Measurements from ENCODE around the gene CHAF1B.
"Not testable (repeated sequence)": the region's sequence is repeated elsewhere in the genome, so short reads cannot be mapped to it uniquely, and the experiment has no call there.

Gene CHAF1B

DNA sequence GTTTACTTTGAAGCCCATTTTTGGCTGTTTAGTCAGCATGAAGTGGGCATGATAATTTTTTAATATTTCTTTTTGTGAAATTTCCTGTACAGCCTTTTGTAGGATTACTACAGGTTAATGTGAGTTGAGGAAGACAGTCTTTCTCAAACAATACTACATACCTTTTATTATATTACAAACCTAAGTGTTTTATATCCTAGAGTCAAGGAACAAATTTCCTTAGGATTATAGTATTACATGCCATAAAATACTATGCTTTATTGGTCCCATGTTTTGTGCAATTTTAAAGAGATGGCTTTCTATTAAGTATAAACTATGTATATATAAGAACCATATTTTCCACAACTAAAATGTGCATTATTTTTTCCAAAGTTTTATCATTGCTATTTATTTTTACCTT, 9.2 kb upstream of the CHAF1B start:
- DNase-seq (no peak), ATAC-seq (replicated peaks) (no peak)
- Mint-ChIP-seq H3K4me3 (no peak overlapping the region), H3K27ac (no peak overlapping the region), H3K4me1 (ENCODE audit: low read depth in 2 of 2) (no peaks in the 10 kb centered on the region), H3K36me3 (ENCODE audit: insufficient read depth) (peaks cover 62% of the 10 kb centered on the region), H3K27me3 (no peaks in the 10 kb centered on the region), H3K9me3 (no peaks in the 10 kb centered on the region)

DNA sequence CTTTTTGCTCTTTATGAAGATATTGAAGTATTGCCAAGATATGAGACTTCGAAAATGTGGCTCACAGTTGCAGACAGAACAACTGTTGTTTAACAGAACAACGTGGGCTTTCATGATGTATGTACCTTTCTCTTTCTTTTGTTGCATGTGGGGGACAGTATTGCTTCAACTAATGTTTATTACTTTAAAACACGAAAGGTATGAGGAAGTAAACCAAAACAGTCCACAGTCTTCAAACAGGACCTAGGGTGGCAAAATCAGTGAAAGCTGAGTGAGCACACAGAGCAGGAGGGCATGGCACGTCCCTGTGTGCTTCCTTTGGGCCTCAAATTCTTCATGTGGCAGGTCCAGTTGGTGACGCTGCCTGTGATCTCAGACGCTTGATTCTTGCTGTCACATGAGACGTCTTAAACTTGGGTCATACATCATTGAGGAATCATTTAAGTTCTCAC, 7.8 kb upstream of the CHAF1B start:
- peaks cover 48% of the 10 kb centered on the region for H3K36me3 Mint-ChIP-seq (ENCODE audit: insufficient read depth)
- H3K9me3 Mint-ChIP-seq = no peaks in the 10 kb centered on the region
- no peak overlapping the region for H3K27ac Mint-ChIP-seq
- DNase-seq (no peak), ATAC-seq (replicated peaks) (no peak)
- H3K27me3 Mint-ChIP-seq = no peaks in the 10 kb centered on the region
- H3K4me3 Mint-ChIP-seq = no peak overlapping the region
- no peaks in the 10 kb centered on the region for H3K4me1 Mint-ChIP-seq (ENCODE audit: low read depth in 2 of 2)

DNA sequence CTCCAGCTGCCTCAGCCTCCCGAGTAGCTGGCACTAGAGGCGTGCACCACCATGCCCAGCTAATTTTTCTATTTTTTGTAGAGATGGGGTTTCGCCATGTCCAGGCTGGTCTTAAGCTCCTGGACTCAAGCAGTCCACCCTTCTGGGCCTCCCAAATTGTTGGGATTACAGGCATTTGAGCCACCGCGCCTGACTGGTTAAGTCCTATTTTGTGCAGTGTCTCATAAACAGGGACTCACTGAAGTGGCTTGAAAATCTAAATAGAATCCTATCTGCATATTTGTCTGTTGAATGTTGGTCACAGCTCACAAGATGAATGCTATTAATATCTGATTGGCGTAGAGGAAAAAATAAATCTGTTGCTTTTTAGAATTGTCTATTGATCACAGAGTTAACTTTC, 5.9 kb upstream of the CHAF1B start:
- Mint-ChIP-seq H3K27ac (peak overlapping the region in 1 of 2 donors; percentile 35), H3K9me3 (no peaks in the 10 kb centered on the region), H3K27me3 (no peaks in the 10 kb centered on the region), H3K4me3 (no peak overlapping the region), H3K36me3 (ENCODE audit: insufficient read depth) (peaks cover 35% of the 10 kb centered on the region), H3K4me1 (ENCODE audit: low read depth in 2 of 2) (no peaks in the 10 kb centered on the region)
- ATAC-seq (replicated peaks) (no peak), DNase-seq (no peak)

DNA sequence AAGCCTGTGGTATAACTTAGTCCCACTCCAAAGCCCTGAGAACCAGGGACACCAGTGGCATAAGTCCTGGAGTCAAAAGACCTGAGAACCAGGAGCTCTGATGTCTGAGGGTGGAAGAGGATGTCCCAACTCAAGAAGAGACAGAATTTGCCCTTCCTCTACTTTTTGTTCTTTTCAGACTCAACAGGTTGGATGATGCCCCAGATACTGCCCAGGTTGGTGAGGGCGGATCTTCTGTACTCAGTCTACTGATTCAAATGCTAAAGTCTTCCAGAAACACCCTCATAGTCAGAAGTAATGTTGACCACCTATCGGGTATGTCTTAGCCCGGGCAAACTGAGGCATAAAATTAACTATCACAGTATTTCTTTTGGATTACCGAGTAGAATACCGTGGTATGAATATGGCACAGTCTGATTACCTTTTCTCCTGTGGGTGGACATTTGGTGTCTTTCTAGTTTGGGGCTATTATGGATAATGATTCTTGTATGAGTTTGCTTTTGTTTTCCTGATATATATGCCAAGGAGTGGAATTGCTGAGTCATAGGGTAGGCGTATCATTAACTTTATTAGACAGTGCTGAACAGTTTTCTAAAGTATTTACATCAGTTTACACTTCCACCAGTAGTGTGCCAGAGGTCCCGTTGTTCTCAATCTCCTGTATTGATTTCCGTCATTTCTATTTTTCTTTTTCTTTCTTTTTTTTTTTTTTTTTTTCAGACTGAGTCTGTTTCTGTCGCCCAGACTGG, 3.2 kb upstream of the CHAF1B start:
- Mint-ChIP-seq H3K27ac (peak overlapping the region; percentile 10 to 60), H3K4me3 (no peak overlapping the region), H3K4me1 (ENCODE audit: low read depth in 2 of 2) (peaks cover 0 to 4% of the 10 kb centered on the region in 2 donors), H3K27me3 (no peaks in the 10 kb centered on the region), H3K36me3 (ENCODE audit: insufficient read depth) (peaks cover 14% of the 10 kb centered on the region), H3K9me3 (no peaks in the 10 kb centered on the region)
- no peak for ATAC-seq (replicated peaks)
- no peak for DNase-seq

DNA sequence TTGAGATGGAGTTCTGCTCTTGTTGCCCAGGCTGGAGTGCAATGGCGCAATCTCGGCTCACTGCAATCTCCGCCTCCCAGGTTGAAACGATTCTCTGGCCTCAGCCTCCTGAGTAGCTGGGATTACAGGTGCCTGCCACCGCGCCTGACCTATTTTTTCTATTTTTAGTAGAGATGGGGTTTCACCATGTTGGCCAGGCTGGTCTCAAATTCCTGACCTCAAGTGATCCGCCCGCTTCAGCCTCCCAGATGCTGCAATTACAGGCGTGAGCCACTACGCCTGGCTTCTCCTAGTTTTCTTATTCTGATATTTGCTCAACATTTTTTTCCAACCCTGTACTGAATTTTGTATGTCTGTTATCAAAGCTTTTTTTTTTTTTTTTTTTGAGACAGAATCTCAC, 2.5 kb upstream of the CHAF1B start:
- H3K4me3 Mint-ChIP-seq; H3K4me1 Mint-ChIP-seq (ENCODE audit: low read depth in 2 of 2); DNase-seq; H3K27me3 Mint-ChIP-seq; H3K9me3 Mint-ChIP-seq; ATAC-seq (replicated peaks): not testable (repeated sequence)
- peak overlapping the region in 1 of 2 donors; percentile 60 for H3K27ac Mint-ChIP-seq
- H3K36me3 Mint-ChIP-seq (ENCODE audit: insufficient read depth) = peaks cover 18% of the 10 kb centered on the region

DNA sequence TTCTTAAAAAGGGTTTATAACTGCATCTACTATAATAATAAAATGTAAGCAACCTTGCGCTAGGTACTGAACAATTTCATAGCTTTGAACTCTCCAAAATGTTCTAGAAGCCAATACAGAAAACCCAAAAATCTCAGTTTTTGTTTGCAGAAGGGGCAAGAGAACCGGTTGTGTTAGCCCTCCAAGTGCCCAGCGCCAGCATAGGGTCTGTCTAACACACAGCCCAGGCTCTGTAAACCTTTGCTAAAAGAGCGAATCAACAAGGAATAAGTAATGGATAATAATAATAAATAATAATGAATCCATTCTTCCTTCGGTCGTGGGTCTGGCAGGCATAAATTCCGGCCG, 333 bp upstream of the CHAF1B start:
- ATAC-seq (replicated peaks) = peak; percentile 5
- no peaks in the 10 kb centered on the region for H3K27me3 Mint-ChIP-seq
- no peak overlapping the region for H3K27ac Mint-ChIP-seq
- peak overlapping the region; percentile 29 to 44 for H3K4me3 Mint-ChIP-seq
- no peaks in the 10 kb centered on the region for H3K9me3 Mint-ChIP-seq
- no peak for DNase-seq
- H3K36me3 Mint-ChIP-seq (ENCODE audit: insufficient read depth) = peaks cover 8% of the 10 kb centered on the region
- H3K4me1 Mint-ChIP-seq (ENCODE audit: low read depth in 2 of 2) = peaks cover 0 to 4% of the 10 kb centered on the region in 2 donors

DNA sequence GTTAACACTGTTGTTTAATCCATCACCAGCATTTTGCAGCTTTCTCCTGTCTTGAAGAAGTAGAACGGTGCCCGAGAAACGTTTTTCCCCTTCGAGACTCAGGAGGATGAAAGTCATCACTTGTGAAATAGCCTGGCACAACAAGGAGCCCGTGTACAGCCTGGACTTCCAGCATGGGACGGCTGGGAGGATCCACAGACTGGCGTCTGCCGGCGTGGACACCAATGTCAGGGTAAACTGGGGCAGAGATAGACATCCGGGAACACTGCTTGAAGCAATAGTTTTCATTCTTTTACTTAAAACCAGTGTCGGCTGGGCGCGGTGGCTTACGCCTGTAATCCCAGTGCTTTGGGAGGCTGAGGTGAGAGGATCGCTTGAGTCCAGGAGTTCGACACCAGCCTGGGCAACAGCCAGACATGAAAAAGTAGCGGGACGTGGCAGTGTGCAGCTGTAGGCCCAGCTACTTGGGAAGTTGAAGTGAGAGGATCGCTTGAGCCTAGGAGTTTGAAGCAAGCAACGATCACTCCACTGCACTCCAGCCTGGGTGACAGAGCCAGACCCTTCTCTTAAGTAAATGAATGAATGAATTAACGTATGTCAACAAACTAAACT, 945 bp downstream of the CHAF1B start:
- Mint-ChIP-seq H3K36me3 (ENCODE audit: insufficient read depth) (peaks cover 8% of the 10 kb centered on the region), H3K27ac (no peak overlapping the region), H3K4me3 (peak overlapping the region; percentile 73 to 80), H3K9me3 (no peaks in the 10 kb centered on the region), H3K27me3 (no peaks in the 10 kb centered on the region), H3K4me1 (ENCODE audit: low read depth in 2 of 2) (peaks cover 0 to 4% of the 10 kb centered on the region in 2 donors)
- ATAC-seq (replicated peaks) (no peak), DNase-seq (no peak)

DNA sequence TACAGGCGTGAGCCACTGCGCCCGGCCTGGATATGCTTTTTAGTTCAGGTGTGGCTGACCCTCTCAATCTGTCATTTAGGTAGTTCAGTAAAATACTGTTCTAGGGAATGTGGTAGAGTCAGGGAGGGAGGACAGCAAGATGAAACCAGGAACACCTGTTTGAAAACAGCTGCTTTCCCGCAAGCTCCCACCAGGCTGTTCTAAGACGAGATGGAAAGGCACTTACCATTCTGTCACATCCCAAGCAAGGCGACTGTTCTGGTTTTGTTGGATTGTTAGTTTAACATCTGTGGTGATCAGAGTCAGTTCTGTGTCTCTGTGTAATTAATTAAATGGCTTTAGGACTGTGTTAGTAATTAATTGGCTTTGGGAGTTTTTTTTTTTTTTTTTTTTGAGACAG, 2.9 kb downstream of the CHAF1B start:
- DNase-seq = no peak
- Mint-ChIP-seq H3K9me3 (no peaks in the 10 kb centered on the region), H3K4me3 (no peak overlapping the region), H3K4me1 (ENCODE audit: low read depth in 2 of 2) (peaks cover 0 to 4% of the 10 kb centered on the region in 2 donors), H3K27ac (no peak overlapping the region), H3K27me3 (no peaks in the 10 kb centered on the region), H3K36me3 (ENCODE audit: insufficient read depth) (peaks cover 8% of the 10 kb centered on the region)
- no peak for ATAC-seq (replicated peaks)

DNA sequence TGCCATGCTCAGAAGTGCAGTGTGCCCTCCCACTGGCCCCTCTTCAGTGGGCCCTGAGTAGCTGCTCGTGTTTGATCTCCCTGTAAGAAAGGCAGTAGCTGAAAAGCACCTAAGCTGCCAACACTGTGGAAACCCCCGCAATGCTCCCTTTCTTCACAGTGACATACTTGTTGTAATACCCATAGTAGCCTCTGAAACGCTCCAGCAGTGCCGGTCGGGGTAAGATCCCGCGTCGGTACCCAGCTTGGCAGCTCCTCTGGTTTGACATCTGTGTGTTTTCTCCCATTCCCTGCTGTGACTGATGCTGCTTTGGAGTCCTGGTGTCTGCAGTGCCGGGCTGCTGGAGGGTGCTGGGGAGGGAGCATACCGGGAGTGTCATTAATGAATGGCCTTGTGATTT, 3.6 kb downstream of the CHAF1B start:
- DNase-seq = no peak
- Mint-ChIP-seq H3K27me3 (no peaks in the 10 kb centered on the region), H3K4me1 (ENCODE audit: low read depth in 2 of 2) (peaks cover 0 to 4% of the 10 kb centered on the region in 2 donors), H3K9me3 (no peaks in the 10 kb centered on the region), H3K4me3 (no peak overlapping the region), H3K36me3 (ENCODE audit: insufficient read depth) (peaks cover 4% of the 10 kb centered on the region), H3K27ac (no peak overlapping the region)
- no peak for ATAC-seq (replicated peaks)

DNA sequence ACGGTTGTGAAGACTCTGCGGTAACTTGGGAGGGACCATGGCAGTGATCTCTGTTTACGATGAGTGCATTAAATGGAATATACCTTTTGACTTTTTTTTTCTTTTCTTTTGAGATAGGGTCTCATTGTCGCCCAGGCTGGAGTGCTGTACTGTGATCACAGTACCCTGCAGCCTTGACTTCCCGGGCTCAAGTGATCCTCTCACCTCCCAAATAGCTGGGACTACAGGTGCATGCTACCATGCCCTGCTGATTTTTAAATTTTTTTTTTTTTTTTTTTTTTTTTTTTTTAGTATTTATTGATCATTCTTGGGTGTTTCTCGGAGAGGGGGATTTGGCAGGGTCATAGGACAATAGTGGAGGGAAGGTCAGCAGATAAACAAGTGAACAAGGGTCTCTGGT, 6.5 kb downstream of the CHAF1B start:
- H3K36me3 Mint-ChIP-seq (ENCODE audit: insufficient read depth); H3K27ac Mint-ChIP-seq; DNase-seq; H3K4me1 Mint-ChIP-seq (ENCODE audit: low read depth in 2 of 2); H3K27me3 Mint-ChIP-seq; H3K4me3 Mint-ChIP-seq; ATAC-seq (replicated peaks); H3K9me3 Mint-ChIP-seq: not testable (repeated sequence)

DNA sequence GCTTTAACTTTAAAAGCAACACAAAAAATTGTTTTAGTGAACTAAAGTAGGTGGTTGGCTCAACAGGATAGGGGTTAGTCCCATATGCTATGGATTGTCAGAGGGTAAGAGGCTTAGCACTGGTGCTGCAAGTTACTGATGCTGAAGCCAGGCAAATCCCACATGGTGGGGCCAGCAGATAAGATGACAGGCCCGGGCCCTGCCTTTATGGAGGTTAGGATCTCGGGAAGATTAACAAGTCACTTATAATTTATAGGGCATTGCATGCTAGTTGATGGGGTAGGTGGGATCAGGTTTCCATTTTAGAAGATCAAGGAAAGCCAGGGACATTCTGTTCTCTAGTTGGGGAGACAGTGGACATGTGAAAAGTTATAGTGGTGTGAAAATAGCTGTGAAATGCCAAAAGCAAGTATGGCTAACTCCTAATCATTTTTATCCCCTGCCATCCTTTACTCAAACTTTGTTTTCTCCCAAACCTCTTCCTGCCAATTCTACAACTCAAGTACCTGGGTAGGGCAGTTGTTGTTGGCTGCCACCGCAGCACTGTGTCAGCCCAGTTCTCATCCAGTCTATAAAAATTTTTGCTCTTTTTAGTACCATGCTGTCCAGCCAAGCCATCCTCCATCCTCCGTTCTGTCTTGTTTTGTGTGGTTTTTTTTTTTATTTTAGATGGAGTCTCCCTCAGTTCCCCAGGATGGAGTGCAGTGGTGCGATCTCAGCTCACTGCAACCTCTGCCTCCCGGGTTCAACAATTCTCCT, 10.3 kb downstream of the CHAF1B start:
- no peak for DNase-seq
- Mint-ChIP-seq H3K27me3 (no peaks in the 10 kb centered on the region), H3K4me3 (no peak overlapping the region), H3K36me3 (ENCODE audit: insufficient read depth) (peaks cover 12% of the 10 kb centered on the region), H3K4me1 (ENCODE audit: low read depth in 2 of 2) (no peaks in the 10 kb centered on the region), H3K9me3 (no peaks in the 10 kb centered on the region), H3K27ac (no peak overlapping the region)
- no peak for ATAC-seq (replicated peaks)

DNA sequence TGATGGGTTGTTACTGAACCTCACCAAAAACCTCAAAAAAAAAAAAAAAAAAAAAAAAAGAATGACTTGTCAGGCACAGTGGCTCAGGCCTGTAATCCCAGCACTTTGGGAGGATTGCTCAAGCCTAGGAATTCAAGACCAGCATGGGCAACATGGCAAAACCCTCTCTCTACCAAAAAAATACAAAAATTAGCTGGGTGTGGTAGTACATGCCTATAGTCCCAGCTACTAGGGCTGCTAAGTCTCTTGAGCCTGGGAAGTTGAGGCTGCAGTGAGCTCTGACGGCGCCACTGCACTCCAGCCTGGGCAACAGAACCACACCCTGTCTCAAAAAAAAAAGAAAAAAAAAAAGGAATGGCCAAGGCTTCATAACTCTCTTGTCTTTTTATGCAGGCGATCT, 11.1 kb downstream of the CHAF1B start:
- H3K9me3 Mint-ChIP-seq = no peaks in the 10 kb centered on the region
- no peak for DNase-seq
- no peak overlapping the region for H3K27ac Mint-ChIP-seq
- H3K36me3 Mint-ChIP-seq (ENCODE audit: insufficient read depth) = peaks cover 12% of the 10 kb centered on the region
- H3K4me3 Mint-ChIP-seq = no peak overlapping the region
- no peaks in the 10 kb centered on the region for H3K27me3 Mint-ChIP-seq
- no peaks in the 10 kb centered on the region for H3K4me1 Mint-ChIP-seq (ENCODE audit: low read depth in 2 of 2)
- ATAC-seq (replicated peaks) = no peak

DNA sequence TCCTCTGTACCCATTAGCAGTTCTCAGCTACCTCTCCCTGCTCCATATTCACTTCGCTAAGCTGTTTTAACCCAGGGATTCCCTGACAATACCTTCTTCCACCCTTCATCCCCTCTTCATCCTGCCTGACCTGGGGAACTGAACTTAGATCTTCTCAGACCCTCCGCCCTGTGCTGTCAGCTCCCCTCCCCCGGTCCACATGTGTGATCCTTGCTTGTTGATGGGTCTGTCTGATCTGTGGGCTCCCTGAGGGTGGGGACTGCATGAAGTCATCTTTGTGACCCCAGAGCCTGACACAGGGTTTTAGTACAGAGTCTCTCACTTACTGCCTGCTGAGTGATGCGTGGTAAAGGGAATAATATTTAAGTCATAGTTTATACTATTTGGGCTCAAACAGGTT, 11.8 kb downstream of the CHAF1B start:
- ATAC-seq (replicated peaks) (no peak), DNase-seq (no peak)
- Mint-ChIP-seq H3K4me3 (no peak overlapping the region), H3K9me3 (no peaks in the 10 kb centered on the region), H3K27me3 (no peaks in the 10 kb centered on the region), H3K27ac (peak overlapping the region in 1 of 2 donors; percentile 30), H3K36me3 (ENCODE audit: insufficient read depth) (peaks cover 12% of the 10 kb centered on the region), H3K4me1 (ENCODE audit: low read depth in 2 of 2) (no peaks in the 10 kb centered on the region)

DNA sequence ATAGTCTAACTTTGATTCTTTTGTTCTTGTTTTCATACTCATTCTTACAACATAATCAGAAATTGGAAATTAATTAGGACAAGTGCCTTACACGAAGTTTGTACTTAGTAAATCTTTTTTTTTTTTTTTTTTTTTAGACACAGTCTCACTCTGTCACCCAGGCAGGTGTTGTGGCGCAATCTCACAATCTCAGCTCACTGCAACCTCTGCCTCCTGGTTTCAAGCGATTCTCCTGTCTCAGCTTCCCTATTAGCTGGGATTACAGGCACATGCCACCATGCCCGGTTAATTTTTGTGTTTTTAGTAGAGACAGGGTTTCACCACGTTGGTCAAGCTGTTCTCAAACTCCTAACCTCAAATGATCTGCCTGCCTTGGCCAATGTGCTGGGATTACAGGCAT, 12.4 kb downstream of the CHAF1B start:
- DNase-seq = no peak
- H3K27ac Mint-ChIP-seq = no peak overlapping the region
- no peak overlapping the region for H3K4me3 Mint-ChIP-seq
- H3K9me3 Mint-ChIP-seq = no peaks in the 10 kb centered on the region
- peaks cover 12% of the 10 kb centered on the region for H3K36me3 Mint-ChIP-seq (ENCODE audit: insufficient read depth)
- no peaks in the 10 kb centered on the region for H3K27me3 Mint-ChIP-seq
- ATAC-seq (replicated peaks) = no peak
- H3K4me1 Mint-ChIP-seq (ENCODE audit: low read depth in 2 of 2) = no peaks in the 10 kb centered on the region

All from effector memory CD8-positive, alpha-beta T cell (primary cell).